Transverse colon (tissue), 4 donors: ENCODE measurements around the gene DOC2B. TPM values are rescaled to one million over a fixed set of nuclear protein-coding genes. Genes with fewer than 3 reads are reported as not detected.

Experiments used
- DNase-seq: peaks from one replicate; pipeline ENCODE4 v3.0.0-alpha.2; 2019
- H3K27ac ChIP-seq, 4 donors: fragments of 200-600 bp; sonication (generic); 2 replicates each; pipeline ENCODE4 v1.5.1; 2016 to 2018; ENCODE audit warnings: inconsistent platforms in 4 of 4
- H3K27me3 ChIP-seq: fragments of 200-600 bp; sonication (generic); 2 replicates; pipeline ENCODE4 v1.5.1; 2017; ENCODE audit warnings: inconsistent platforms
- H3K36me3 ChIP-seq, 4 donors: fragments of 200-600 bp; sonication (generic); 2 replicates each; pipeline ENCODE4 v1.5.1; 2017 to 2019; ENCODE audit warnings: inconsistent platforms in 4 of 4
- H3K4me1 ChIP-seq, 4 donors: fragments of 200-600 bp; sonication (generic); 2 replicates each; pipeline ENCODE4 v1.5.1; 2017 to 2020; ENCODE audit warnings: inconsistent platforms in 4 of 4
- H3K4me3 ChIP-seq, 4 donors: fragments of 200-600 bp; sonication (generic); 1 replicate in 1 of 4; 2 replicates in 3 of 4; pipeline versions ENCODE4 v1.5.1 to v1.6.1; 2017 to 2019; ENCODE audit warnings: inconsistent platforms in 4 of 4
- H3K9me3 ChIP-seq, 2 donors: fragments of 200-600 bp; sonication (generic); 2 replicates each; pipeline ENCODE4 v1.5.1; 2017 to 2019; ENCODE audit warnings: inconsistent platforms in 2 of 2
- CTCF ChIP-seq, 5 experiments: fragments of 200-600 bp in 3 of 5; fragments of 450-650 bp in 2 of 5; sonication (generic) in 3 of 5; IDR thresholded peaks; 1 replicate in 2 of 5; 2 replicates in 3 of 5; pipeline ENCODE4 v1.5.1; 2016 to 2017; ENCODE audit warnings: antibody characterized with exemption in 5 of 5, inconsistent platforms in 3 of 5, mild to moderate bottlenecking in 2 of 5, moderate library complexity in 1 of 5
- EP300 ChIP-seq: sonication (generic); formaldehyde crosslinking; IDR thresholded peaks from one replicate; pipeline ENCODE4 v1.6.1; 2017; ENCODE audit warnings: antibody characterized with exemption, low read depth
- POLR2A ChIP-seq: fragments of 450-650 bp; IDR thresholded peaks from one replicate; pipeline ENCODE4 v1.6.1; 2016; ENCODE audit warnings: antibody characterized with exemption, mild to moderate bottlenecking, moderate library complexity
- POLR2AphosphoS5 ChIP-seq, 3 donors: sonication (generic); formaldehyde crosslinking; IDR thresholded peaks; one replicate each; pipeline ENCODE4 v1.6.1; 2016; ENCODE audit warnings: antibody characterized with exemption in 3 of 3
- WGBS, 2 donors: methylation state at CpG; one replicate each; pipeline ENCODE4 v1.1.5; 2018; ENCODE audit warnings: low coverage in 1 of 2; 5-methylcytosine and 5-hydroxymethylcytosine counted together
- in situ Hi-C, 4 donors: fragments of 200-750 bp; cut with MboI; loops; one replicate each; pipeline versions ENCODE4 v1.15.0 to v1.15.1; 2017; ENCODE audit warnings: low sequenced_read_pairs in 3 of 4, low pct_ligation_motif_present in 1 of 4, low pct_unique_long_range_greater_than_20kb in 1 of 4
- intact Hi-C: fragments of 100-400 bp; cut with DNase I; formaldehyde crosslinking; loops from one replicate; pipeline ENCODE4 v1.15.1; 2023; ENCODE audit warnings: low total_unique reads
- total RNA-seq, 4 donors: library from RNA; depleted of rRNA; stranded (reverse); fragments of >200 nt; gene quantifications; one replicate each; pipeline ENCODE4 v1.1.0, GENCODE V29; 2016

The DOC2B gene
- total RNA-seq, 4 donors from 2014 or later = 1.8 to 11.6 (median 2.6) TPM

- DNase-seq = no peak
- in situ Hi-C loops = no loop called here
- Histone ChIP-seq H3K27me3 (no peaks in the 10 kb centered on the region), H3K4me1 (no peaks in the 10 kb centered on the region), H3K4me3 (no peak overlapping the region), H3K9me3 (no peaks in the 10 kb centered on the region), H3K36me3 (no peaks in the 10 kb centered on the region), H3K27ac (no peak overlapping the region)
- TF ChIP-seq CTCF (IDR thresholded peaks at IDR 0.05) = no peak
- TF ChIP-seq POLR2A = no peak
- no peak for TF ChIP-seq EP300
- no peak for TF ChIP-seq POLR2AphosphoS5 (IDR thresholded peaks at IDR 0.05)
- intact Hi-C loops = no loop called here
- 92% methylated on average over 4 of the region's 4 CpGs; no CpG with 5 or more reads in 1 of the 2 donors for WGBS, 2 donors
Observed at GRCh38 chr17:157901-158300, 23.5 kb downstream of the DOC2B start.

- H3K9me3 ChIP-seq = no peaks in the 10 kb centered on the region
- intact Hi-C loops = no loop called here
- WGBS, 2 donors = 90 to 93% methylated on average over 6 to 19 of the region's 19 CpGs
- no peaks in the 10 kb centered on the region for H3K36me3 ChIP-seq
- no peak overlapping the region for H3K4me3 ChIP-seq
- in situ Hi-C loops = no loop called here
- no peak for DNase-seq
- no peaks in the 10 kb centered on the region for H3K27me3 ChIP-seq
- no peak overlapping the region for H3K27ac ChIP-seq
- TF ChIP-seq POLR2AphosphoS5 (IDR thresholded peaks at IDR 0.05) = no peak
- TF ChIP-seq CTCF (IDR thresholded peaks at IDR 0.05) = no peak
- no peak for TF ChIP-seq EP300
- no peak for TF ChIP-seq POLR2A
- H3K4me1 ChIP-seq = no peaks in the 10 kb centered on the region
Observed at GRCh38 chr17:156946-157345, 24.5 kb downstream of the DOC2B start.

GRCh38 chr17:156094-156621, 25.3 kb downstream of the DOC2B start:
- no peak for DNase-seq
- H3K36me3 ChIP-seq = no peaks in the 10 kb centered on the region
- in situ Hi-C loops = no loop called here
- H3K27ac ChIP-seq = no peak overlapping the region
- H3K4me1 ChIP-seq = no peaks in the 10 kb centered on the region
- H3K27me3 ChIP-seq = no peaks in the 10 kb centered on the region
- no peaks in the 10 kb centered on the region for H3K9me3 ChIP-seq
- H3K4me3 ChIP-seq = no peak overlapping the region
- 95% methylated on average over 28 of the region's 28 CpGs; no CpG with 5 or more reads in 1 of the 2 donors for WGBS, 2 donors
- intact Hi-C loops = no loop called here
- TF ChIP-seq POLR2AphosphoS5 (IDR thresholded peaks at IDR 0.05) (no peak), POLR2A (no peak), EP300 (no peak), CTCF (IDR thresholded peaks at IDR 0.05) (no peak)

- TF ChIP-seq CTCF (IDR thresholded peaks at IDR 0.05) (no peak), POLR2AphosphoS5 (IDR thresholded peaks at IDR 0.05) (no peak)
- Histone ChIP-seq H3K27me3 (no peaks in the 10 kb centered on the region), H3K4me1 (no peaks in the 10 kb centered on the region), H3K27ac (no peak overlapping the region), H3K4me3 (no peak overlapping the region), H3K36me3 (no peaks in the 10 kb centered on the region), H3K9me3 (no peaks in the 10 kb centered on the region)
- DNase-seq = no peak
- WGBS, 2 donors = 81% methylated on average over 7 of the region's 7 CpGs; no CpG with 5 or more reads in 1 of the 2 donors
- intact Hi-C loops = no loop called here
- in situ Hi-C loops = no loop called here
Observed at GRCh38 chr17:155576-155975, 25.9 kb downstream of the DOC2B start.
